Measurements from ENCODE around the gene SLC35F3. TPM values are rescaled to one million over a fixed set of nuclear protein-coding genes. Genes with fewer than 3 reads are reported as not detected.

The SLC35F3 gene
- total RNA-seq, 1 donor: not detected

GRCh38 chr1:233919786-233920185 lies 15.3 kb downstream of the SLC35F3 start:
- H3K4me1 ChIP-seq (ENCODE audit: insufficient read depth, low read length): no peaks in the 10 kb centered on the region
- no peaks in the 10 kb centered on the region for H3K79me2 ChIP-seq (ENCODE audit: insufficient read depth, low read length)
- no peaks in the 10 kb centered on the region for H3K36me3 ChIP-seq (ENCODE audit: insufficient read depth, low read length)
- H3K9me3 ChIP-seq (ENCODE audit: low read depth, low read length): no peaks in the 10 kb centered on the region
- no peaks in the 10 kb centered on the region for H4K20me1 ChIP-seq (ENCODE audit: insufficient read depth, low read length)
- TF ChIP-seq CTCF (IDR thresholded peaks at IDR 0.05; ENCODE audit: extremely low read depth, low read depth, low read length): no peak
- no peaks in the 10 kb centered on the region for H3K27me3 ChIP-seq (ENCODE audit: insufficient read depth, low read length)
- no peak for DNase-seq (ENCODE audit: insufficient read length, low spot score, missing footprints)
- H2AFZ ChIP-seq (ENCODE audit: low read length): no peak overlapping the region
- H3K27ac ChIP-seq (ENCODE audit: low read depth, low read length): no peak overlapping the region
- no peak overlapping the region for H3K4me3 ChIP-seq (ENCODE audit: insufficient read depth, low read length)
- H3K4me2 ChIP-seq (ENCODE audit: insufficient read depth, low read length): no peak overlapping the region

GRCh38 chr1:233928123-233928522 lies 23.6 kb downstream of the SLC35F3 start:
- no peak for TF ChIP-seq CTCF (IDR thresholded peaks at IDR 0.05; ENCODE audit: extremely low read depth, low read depth, low read length)
- Histone ChIP-seq H3K27me3 (ENCODE audit: insufficient read depth, low read length) (no peaks in the 10 kb centered on the region), H2AFZ (ENCODE audit: low read length) (no peak overlapping the region), H3K36me3 (ENCODE audit: insufficient read depth, low read length) (no peaks in the 10 kb centered on the region), H4K20me1 (ENCODE audit: insufficient read depth, low read length) (no peaks in the 10 kb centered on the region), H3K27ac (ENCODE audit: low read depth, low read length) (no peak overlapping the region), H3K4me1 (ENCODE audit: insufficient read depth, low read length) (no peaks in the 10 kb centered on the region), H3K9me3 (ENCODE audit: low read depth, low read length) (no peaks in the 10 kb centered on the region), H3K4me2 (ENCODE audit: insufficient read depth, low read length) (no peak overlapping the region), H3K79me2 (ENCODE audit: insufficient read depth, low read length) (no peaks in the 10 kb centered on the region), H3K4me3 (ENCODE audit: insufficient read depth, low read length) (no peak overlapping the region)
- DNase-seq (ENCODE audit: insufficient read length, low spot score, missing footprints): no peak

- H3K4me2 ChIP-seq (ENCODE audit: insufficient read depth, low read length): no peak overlapping the region
- H2AFZ ChIP-seq (ENCODE audit: low read length): no peak overlapping the region
- no peak overlapping the region for H3K4me3 ChIP-seq (ENCODE audit: insufficient read depth, low read length)
- H3K27me3 ChIP-seq (ENCODE audit: insufficient read depth, low read length): no peaks in the 10 kb centered on the region
- H3K9me3 ChIP-seq (ENCODE audit: low read depth, low read length): no peaks in the 10 kb centered on the region
- no peaks in the 10 kb centered on the region for H3K4me1 ChIP-seq (ENCODE audit: insufficient read depth, low read length)
- TF ChIP-seq CTCF (IDR thresholded peaks at IDR 0.05; ENCODE audit: extremely low read depth, low read depth, low read length): no peak
- DNase-seq (ENCODE audit: insufficient read length, low spot score, missing footprints): no peak
- no peak overlapping the region for H3K27ac ChIP-seq (ENCODE audit: low read depth, low read length)
- no peaks in the 10 kb centered on the region for H4K20me1 ChIP-seq (ENCODE audit: insufficient read depth, low read length)
- no peaks in the 10 kb centered on the region for H3K36me3 ChIP-seq (ENCODE audit: insufficient read depth, low read length)
- no peaks in the 10 kb centered on the region for H3K79me2 ChIP-seq (ENCODE audit: insufficient read depth, low read length)
Observed at GRCh38 chr1:233933339-233933738, 28.9 kb downstream of the SLC35F3 start.

- Histone ChIP-seq H3K4me3 (ENCODE audit: insufficient read depth, low read length) (no peak overlapping the region), H3K79me2 (ENCODE audit: insufficient read depth, low read length) (no peaks in the 10 kb centered on the region), H3K36me3 (ENCODE audit: insufficient read depth, low read length) (no peaks in the 10 kb centered on the region), H3K27ac (ENCODE audit: low read depth, low read length) (no peak overlapping the region), H4K20me1 (ENCODE audit: insufficient read depth, low read length) (no peaks in the 10 kb centered on the region), H3K27me3 (ENCODE audit: insufficient read depth, low read length) (no peaks in the 10 kb centered on the region), H3K9me3 (ENCODE audit: low read depth, low read length) (no peaks in the 10 kb centered on the region), H3K4me1 (ENCODE audit: insufficient read depth, low read length) (no peaks in the 10 kb centered on the region), H3K4me2 (ENCODE audit: insufficient read depth, low read length) (no peak overlapping the region), H2AFZ (ENCODE audit: low read length) (no peak overlapping the region)
- no peak for DNase-seq (ENCODE audit: insufficient read length, low spot score, missing footprints)
- no peak for TF ChIP-seq CTCF (IDR thresholded peaks at IDR 0.05; ENCODE audit: extremely low read depth, low read depth, low read length)
Observed at GRCh38 chr1:233935297-233935868, 30.9 kb downstream of the SLC35F3 start.
